NT2/D1 (cell line): ENCODE measurements around the gene PHF3.

ENCODE experiments used
- YY1 ChIP-seq: IDR thresholded peaks from 2 replicates; pipeline ENCODE4 v1.6.1; 2011; ENCODE audit not compliant: insufficient read length, insufficient read depth
- ZNF274 ChIP-seq: IDR thresholded peaks from 2 replicates; pipeline ENCODE4 v1.6.1; 2011; ENCODE audit warnings: mild to moderate bottlenecking, low read depth, low read length

DNA sequence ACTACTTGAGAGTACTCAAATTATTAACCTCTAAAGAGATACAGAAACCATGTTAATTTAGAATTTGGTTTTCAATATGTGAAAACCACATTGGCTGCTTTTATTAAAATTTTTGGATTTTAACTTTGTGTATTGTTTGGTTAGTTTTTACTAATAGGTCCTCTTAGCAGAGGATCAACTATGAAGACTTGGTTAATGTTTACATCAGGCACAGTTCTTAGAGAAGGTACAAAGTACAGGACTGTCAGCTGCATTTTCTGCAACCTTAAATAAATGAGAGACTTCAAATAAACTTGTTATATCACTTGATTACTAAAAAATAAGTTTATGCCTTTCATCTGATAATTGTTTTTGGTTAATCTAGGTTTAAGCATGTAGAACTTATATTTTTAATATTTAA lies 89.1 kb downstream of the PHF3 start:
- TF ChIP-seq ZNF274 (no peak), YY1 (no peak)
